GM23248 (cell line): ENCODE results near the gene TRPM3. TPM values are rescaled to one million over a fixed set of nuclear protein-coding genes. Genes with fewer than 3 reads are reported as not detected.

Experiments
- DNase-seq: peaks from one replicate; pipeline ENCODE4 v3.0.0-alpha.2; 2015
- H2AFZ ChIP-seq: fragments of 200-600 bp; sonication (generic); 2 replicates; pipeline ENCODE4 v1.6.1; 2016; ENCODE audit warnings: antibody characterized with exemption
- H3F3A ChIP-seq: fragments of 200-600 bp; sonication (generic); 2 replicates; pipeline ENCODE4 v1.6.1; 2016; ENCODE audit warnings: mild to moderate bottlenecking, antibody characterized with exemption, mixed run types; ENCODE audit not compliant: insufficient read depth
- H3K27ac ChIP-seq: fragments of 200-600 bp; sonication (generic); 2 replicates; pipeline ENCODE4 v1.5.1; 2016; ENCODE audit warnings: mild to moderate bottlenecking
- H3K27me3 ChIP-seq: fragments of 200-600 bp; sonication (generic); replicated peaks from 2 replicates; pipeline ENCODE4 v1.6.1; 2016; ENCODE audit warnings: mild to moderate bottlenecking; ENCODE audit not compliant: insufficient read depth
- H3K36me3 ChIP-seq: fragments of 200-600 bp; sonication (generic); 2 replicates; pipeline ENCODE4 v1.6.1; 2016; ENCODE audit warnings: low read depth, mild to moderate bottlenecking
- H3K4me1 ChIP-seq: fragments of 200-600 bp; sonication (generic); 2 replicates; pipeline ENCODE4 v1.6.1; 2016; ENCODE audit warnings: mild to moderate bottlenecking; ENCODE audit not compliant: insufficient read depth
- H3K4me2 ChIP-seq: fragments of 200-600 bp; sonication (generic); one replicate; pipeline ENCODE4 v1.6.1; 2016; ENCODE audit warnings: mild to moderate bottlenecking; ENCODE audit not compliant: unreplicated experiment
- H3K4me3 ChIP-seq: fragments of 200-600 bp; sonication (generic); 2 replicates; pipeline ENCODE4 v1.5.1; 2016; ENCODE audit warnings: mild to moderate bottlenecking
- H3K79me2 ChIP-seq: fragments of 200-600 bp; sonication (generic); 2 replicates; pipeline ENCODE4 v1.6.1; 2016; ENCODE audit warnings: mild to moderate bottlenecking; ENCODE audit not compliant: insufficient read depth
- H3K9ac ChIP-seq: fragments of 200-600 bp; sonication (generic); 2 replicates; pipeline ENCODE4 v1.6.1; 2016; ENCODE audit warnings: mild to moderate bottlenecking
- H3K9me2 ChIP-seq: fragments of 200-600 bp; sonication (generic); 2 replicates; pipeline ENCODE4 v1.6.1; 2016; ENCODE audit warnings: mixed run types, mild to moderate bottlenecking, moderate library complexity; ENCODE audit not compliant: insufficient read depth
- H3K9me3 ChIP-seq: fragments of 200-600 bp; sonication (generic); one replicate; pipeline ENCODE4 v1.6.1; 2017; ENCODE audit warnings: low read depth
- H4K20me1 ChIP-seq: fragments of 200-600 bp; sonication (generic); 2 replicates; pipeline ENCODE4 v1.6.0; 2016; ENCODE audit not compliant: insufficient read depth
- EZH2 ChIP-seq: fragments of 200-600 bp; sonication (generic); IDR thresholded peaks from 2 replicates; pipeline ENCODE4 v1.6.1; 2018; ENCODE audit warnings: antibody characterized with exemption, mild to moderate bottlenecking; ENCODE audit not compliant: insufficient read depth, poor library complexity, severe bottlenecking
- EZH2phosphoT487 ChIP-seq: fragments of 200-600 bp; sonication (generic); IDR thresholded peaks from 2 replicates; pipeline ENCODE4 v1.6.1; 2018; ENCODE audit warnings: antibody characterized with exemption, moderate library complexity, mild to moderate bottlenecking, low read depth; ENCODE audit not compliant: insufficient read depth
- WGBS, 2 experiments: methylation state at CpG; one replicate each; pipeline ENCODE4 v1.1.6; 2015 to 2017; ENCODE audit warnings: low lambda C conversion rate in 2 of 2, low coverage in 1 of 2; ENCODE audit errors: missing lambda C conversion rate in 2 of 2; 5-methylcytosine and 5-hydroxymethylcytosine counted together
- in situ Hi-C: fragments of 300-500 bp; cut with MboI; formaldehyde crosslinking; loops from 2 replicates; pipeline ENCODE4 v1.15.0; 2020
- microRNA counts: library from miRNA; unstranded; fragments of <30 nt; microRNA quantifications from one replicate; lab custom pipeline; 2016
- microRNA-seq: library from miRNA; unstranded; fragments of <30 nt; microRNA quantifications from one replicate; pipeline ENCODE4, GENCODE V29; 2016; ENCODE audit warnings: borderline number of aligned reads
- polyA plus RNA-seq: library from polyadenylated mRNA; unstranded; fragments of >200 nt; fragmentation: Nextera tagmentation; extraction: Ambion mirVana; gene quantifications from 2 replicates; pipeline ENCODE4 v1.2.1, GENCODE V29; 2016
- small RNA-seq: library from RNA; depleted of rRNA; stranded (forward); fragments of <200 nt; gene quantifications from one replicate; pipeline ENCODE3, GENCODE V24; 2014; ENCODE audit warnings: low read depth, low replicate concordance
- total RNA-seq: library from RNA; depleted of rRNA; stranded (reverse); fragments of >200 nt; shearing (Covaris generic); gene quantifications from 2 replicates; pipeline ENCODE4 v1.2.3, GENCODE V29; 2014

Gene TRPM3
- total and polyA plus RNA-seq, 2 experiments from 2014 or later = not detected

DNA sequence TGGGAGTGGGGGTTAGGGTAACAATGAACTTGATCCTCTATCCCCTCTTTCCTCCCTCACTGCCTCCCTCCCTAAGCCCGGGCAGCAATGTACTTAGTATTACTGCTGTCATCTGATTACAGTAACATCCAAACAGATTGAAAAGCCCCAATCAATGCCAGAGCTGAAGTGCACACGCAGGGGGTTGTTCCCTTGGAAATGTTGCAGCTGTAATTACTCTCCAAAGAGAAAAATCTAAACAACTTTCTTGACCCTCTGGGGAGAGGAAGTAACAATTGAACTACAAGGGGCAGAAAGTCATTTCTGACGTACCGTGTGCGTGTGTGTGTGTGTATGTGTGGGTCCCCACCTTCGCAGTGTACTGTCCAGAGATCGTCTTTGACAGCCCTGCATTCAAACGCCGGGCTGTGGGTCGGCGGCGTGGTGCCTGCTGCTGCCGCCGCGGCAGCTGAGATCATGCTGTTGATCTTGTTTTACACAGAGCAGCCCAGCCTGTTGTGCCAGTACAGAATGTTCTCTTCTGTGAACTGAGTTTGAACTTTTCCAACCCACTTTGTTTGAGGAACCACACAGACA lies 640.9 kb downstream of the TRPM3 start:
- Histone ChIP-seq H3K27me3 (no peaks in the 10 kb centered on the region), H3K4me3 (peak overlapping the region; percentile 50), H3K36me3 (no peaks in the 10 kb centered on the region), H3K4me1 (peaks cover 28% of the 10 kb centered on the region), H3K4me2 (peak overlapping the region; percentile 75), H2AFZ (peak overlapping the region; percentile 98), H3K9ac (peak overlapping the region; percentile 73), H3F3A (peaks cover 29% of the 10 kb centered on the region), H3K9me2 (no peaks in the 10 kb centered on the region), H3K27ac (peak overlapping the region; percentile 61), H3K79me2 (no peaks in the 10 kb centered on the region), H3K9me3 (no peaks in the 10 kb centered on the region), H4K20me1 (no peaks in the 10 kb centered on the region)
- in situ Hi-C loops = loop anchor here (10.0 kb wide), 1 partner anchor 136 kb away; no protein-coding TSS in a partner anchor
- WGBS, 2 experiments = 1 to 3% methylated on average over 15 of the region's 15 CpGs
- TF ChIP-seq EZH2phosphoT487 (no peak), EZH2 (no peak)
- DNase-seq = peak; percentile 80

DNA sequence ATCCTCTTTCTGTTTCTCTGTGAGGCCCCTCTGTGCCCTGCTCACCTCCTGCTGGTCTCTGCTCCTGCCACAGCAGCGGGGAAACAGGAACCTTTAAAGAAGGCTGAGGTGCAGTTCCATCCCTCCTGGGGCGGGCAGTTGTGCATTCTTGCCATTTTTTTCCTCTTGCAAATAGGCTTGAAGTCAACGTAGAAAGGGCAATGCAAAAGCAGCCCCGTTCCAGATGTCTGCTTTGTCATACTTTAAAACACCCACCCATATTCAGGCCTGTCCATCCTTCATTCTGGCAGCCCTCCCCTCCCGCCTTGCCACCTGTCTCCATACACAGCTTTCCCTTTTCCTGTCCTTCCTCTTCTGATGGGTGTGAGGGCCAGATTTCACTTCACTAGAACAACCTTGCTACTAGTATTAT lies 641.5 kb downstream of the TRPM3 start:
- Histone ChIP-seq H3K36me3 (no peaks in the 10 kb centered on the region), H3K27ac (peak overlapping the region; percentile 61), H3K27me3 (no peaks in the 10 kb centered on the region), H3K4me3 (no peak overlapping the region), H3K9ac (peak overlapping the region; percentile 73), H3K4me1 (peaks cover 23% of the 10 kb centered on the region), H3K79me2 (no peaks in the 10 kb centered on the region), H3F3A (peaks cover 26% of the 10 kb centered on the region), H3K9me2 (no peaks in the 10 kb centered on the region), H3K9me3 (no peaks in the 10 kb centered on the region), H2AFZ (peak overlapping the region; percentile 98), H4K20me1 (no peaks in the 10 kb centered on the region), H3K4me2 (peak overlapping the region; percentile 75)
- TF ChIP-seq EZH2phosphoT487 (no peak), EZH2 (no peak)
- peak; percentile 63 for DNase-seq
- in situ Hi-C loops = loop anchor here (10.0 kb wide), 1 partner anchor 135 kb away; no protein-coding TSS in a partner anchor
- WGBS, 2 experiments = 34 to 40% methylated on average over 4 to 5 of the region's 5 CpGs

MicroRNAs within 50 kb of the gene (microRNA counts, 767-probe panel; counts per million panel counts)
- microRNA hsa-miR-204-5p (lab: Ali Mortazavi, UCI) = 447 counts per million, percentile 86 among the panel's probes with 10 or more counts

Small RNA genes lying within 50 kb of the gene (microRNA-seq; reads per million reads assigned to microRNA genes)
- gene MIR204 = not detected

Small RNA genes lying within 50 kb of the gene (small RNA-seq; reads per million reads assigned to genes)
- gene MIR204 (not detected), gene RN7SL726P (0.19 reads per million)
